Thymus (tissue), 11 donors: ENCODE measurements around the gene SSBP2. TPM values are rescaled to one million over a fixed set of nuclear protein-coding genes. Genes with fewer than 3 reads are reported as not detected.

Source experiments
- DNase-seq, 9 donors: peaks; one replicate each; pipeline ENCODE4 v3.0.0-alpha.2; 2013; ENCODE audit warnings: low spot score in 9 of 9, low read depth in 6 of 9, missing footprints in 1 of 9
- H3K27ac ChIP-seq, 2 donors: one replicate each; pipeline ENCODE4 v1.5.1; 2013; ENCODE audit warnings: control low read depth in 1 of 2, low read depth in 1 of 2, low read length in 1 of 2, mild to moderate bottlenecking in 1 of 2, moderate library complexity in 1 of 2
- H3K27me3 ChIP-seq, 2 donors: one replicate each; pipeline ENCODE4 v1.5.1; 2013; ENCODE audit warnings: low read length in 1 of 2; ENCODE audit not compliant: control insufficient read depth in 2 of 2, insufficient read depth in 1 of 2
- H3K36me3 ChIP-seq, 2 donors: one replicate each; pipeline ENCODE4 v1.5.1; 2013; ENCODE audit warnings: low read length in 1 of 2, mild to moderate bottlenecking in 1 of 2, moderate library complexity in 1 of 2; ENCODE audit not compliant: control insufficient read depth in 2 of 2, insufficient read depth in 2 of 2
- H3K4me1 ChIP-seq, 2 donors: one replicate each; pipeline ENCODE4 v1.5.1; 2013; ENCODE audit warnings: low read length in 2 of 2; ENCODE audit not compliant: control insufficient read depth in 2 of 2, insufficient read depth in 2 of 2
- H3K4me3 ChIP-seq, 2 donors: one replicate each; pipeline ENCODE4 v1.5.1; 2013; ENCODE audit warnings: low read length in 2 of 2, control low read depth in 1 of 2, mild to moderate bottlenecking in 1 of 2
- H3K9me3 ChIP-seq, 2 donors: one replicate each; pipeline ENCODE4 v1.5.1; 2013; ENCODE audit warnings: low read length in 1 of 2, mild to moderate bottlenecking in 1 of 2; ENCODE audit not compliant: control insufficient read depth in 2 of 2, insufficient read depth in 1 of 2
- WGBS: extraction: QIAGEN DNeasy Blood & Tissue Kit; methylation state at CpG from one replicate; pipeline ENCODE4 v1.1.7; 2013; 5-methylcytosine and 5-hydroxymethylcytosine counted together
- polyA plus RNA-seq: library from polyadenylated mRNA; stranded (reverse); fragments of 200-250 nt; gene quantifications from one replicate; pipeline ENCODE4 v1.2.3, GENCODE V29; 2013
- total RNA-seq: library from RNA; stranded (reverse); fragments of 120-200 nt; gene quantifications from one replicate; pipeline ENCODE4 v1.2.4, GENCODE V29; 2013
- donor health status: healthy.

Gene SSBP2
- total and polyA plus RNA-seq, 2 donors, result 61.1 to 125 TPM

GRCh38 chr5:81428861-81429260 lies 322.0 kb downstream of the SSBP2 start:
- Histone ChIP-seq H3K4me1 (peaks cover 0 to 8% of the 10 kb centered on the region in 2 donors), H3K4me3 (no peak overlapping the region), H3K27ac (no peak overlapping the region)

GRCh38 chr5:81428446-81428845 lies 322.5 kb downstream of the SSBP2 start:
- peaks cover 7 to 35% of the 10 kb centered on the region in 2 donors for H3K36me3 ChIP-seq
- no peaks in the 10 kb centered on the region for H3K27me3 ChIP-seq
- no peak overlapping the region for H3K27ac ChIP-seq
- no peak for DNase-seq
- no peaks in the 10 kb centered on the region for H3K9me3 ChIP-seq
- H3K4me1 ChIP-seq, result peaks cover 0 to 8% of the 10 kb centered on the region in 2 donors
- WGBS, result 99% methylated on average over 3 of the region's 3 CpGs
- no peak overlapping the region for H3K4me3 ChIP-seq

More at GRCh38 chr5:81428861-81429260, 322.0 kb downstream of the SSBP2 start:
- DNase-seq, result no peak
- peaks cover 7 to 37% of the 10 kb centered on the region in 2 donors for H3K36me3 ChIP-seq
- no peaks in the 10 kb centered on the region for H3K9me3 ChIP-seq
- no peaks in the 10 kb centered on the region for H3K27me3 ChIP-seq

- WGBS, result 97% methylated on average over 1 of the region's 1 CpG
- Histone ChIP-seq H3K4me3 (no peak overlapping the region), H3K27me3 (no peaks in the 10 kb centered on the region), H3K27ac (no peak overlapping the region), H3K36me3 (peaks cover 7 to 41% of the 10 kb centered on the region in 2 donors), H3K9me3 (no peaks in the 10 kb centered on the region), H3K4me1 (peaks cover 0 to 8% of the 10 kb centered on the region in 2 donors)
- no peak for DNase-seq
Measured at GRCh38 chr5:81427566-81427965, 323.3 kb downstream of the SSBP2 start.

GRCh38 chr5:81426359-81427030 lies 324.4 kb downstream of the SSBP2 start:
- 87% methylated on average over 3 of the region's 3 CpGs for WGBS
- H3K4me1 ChIP-seq, result peaks cover 0 to 8% of the 10 kb centered on the region in 2 donors
- no peaks in the 10 kb centered on the region for H3K9me3 ChIP-seq
- no peak overlapping the region for H3K4me3 ChIP-seq
- peak overlapping the region in 1 of 2 donors; percentile 58 for H3K27ac ChIP-seq
- no peaks in the 10 kb centered on the region for H3K27me3 ChIP-seq
- peaks cover 7 to 46% of the 10 kb centered on the region in 2 donors for H3K36me3 ChIP-seq
- DNase-seq, result peak in 1 of 9 donors; percentile 8

DNA sequence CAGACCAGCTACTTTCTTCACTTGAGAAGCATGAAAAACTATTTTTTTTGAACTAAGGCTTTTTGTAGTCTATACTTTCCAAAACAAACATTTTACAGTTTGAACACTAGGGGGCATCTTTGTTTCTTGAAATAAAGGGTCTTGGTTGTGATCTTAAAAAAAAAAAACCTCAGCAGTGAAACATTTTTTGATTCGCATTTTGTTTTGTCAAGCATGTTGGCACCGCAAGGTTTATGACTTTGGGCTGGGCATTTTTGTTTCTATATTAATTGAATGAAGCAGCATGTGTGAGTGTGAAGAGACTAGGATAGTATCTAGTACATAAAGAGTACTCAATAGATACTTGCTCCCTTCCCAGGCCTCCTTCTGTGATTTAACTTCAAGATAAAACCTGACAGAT lies 325.3 kb downstream of the SSBP2 start:
- peaks cover 6 to 49% of the 10 kb centered on the region in 2 donors for H3K36me3 ChIP-seq
- no peak overlapping the region for H3K27ac ChIP-seq
- H3K9me3 ChIP-seq, result no peaks in the 10 kb centered on the region
- WGBS, result 15% methylated on average over 2 of the region's 2 CpGs
- no peak overlapping the region for H3K4me3 ChIP-seq
- DNase-seq, result peak in 7 of 9 donors; percentile 15 to 76 (median 44)
- H3K27me3 ChIP-seq, result no peaks in the 10 kb centered on the region
- peaks cover 0 to 8% of the 10 kb centered on the region in 2 donors for H3K4me1 ChIP-seq

GRCh38 chr5:81424728-81425127 lies 326.2 kb downstream of the SSBP2 start:
- Histone ChIP-seq H3K36me3 (peaks cover 9 to 57% of the 10 kb centered on the region in 2 donors), H3K4me3 (no peak overlapping the region), H3K4me1 (peaks cover 0 to 8% of the 10 kb centered on the region in 2 donors), H3K9me3 (no peaks in the 10 kb centered on the region), H3K27ac (no peak overlapping the region), H3K27me3 (no peaks in the 10 kb centered on the region)
- no peak for DNase-seq
- WGBS, result 98% methylated on average over 1 of the region's 1 CpG

GRCh38 chr5:81422671-81423070 lies 328.2 kb downstream of the SSBP2 start:
- no peak for DNase-seq
- H3K9me3 ChIP-seq, result no peaks in the 10 kb centered on the region
- H3K4me3 ChIP-seq, result no peak overlapping the region
- H3K36me3 ChIP-seq, result peaks cover 9 to 71% of the 10 kb centered on the region in 2 donors
- peaks cover 0 to 8% of the 10 kb centered on the region in 2 donors for H3K4me1 ChIP-seq
- no peak overlapping the region for H3K27ac ChIP-seq
- no peaks in the 10 kb centered on the region for H3K27me3 ChIP-seq
- WGBS, result 96% methylated on average over 2 of the region's 2 CpGs

- H3K4me1 ChIP-seq, result no peaks in the 10 kb centered on the region
- H3K9me3 ChIP-seq, result no peaks in the 10 kb centered on the region
- H3K4me3 ChIP-seq, result no peak overlapping the region
- H3K27ac ChIP-seq, result no peak overlapping the region
- peaks cover 9 to 63% of the 10 kb centered on the region in 2 donors for H3K36me3 ChIP-seq
- no peak for DNase-seq
- WGBS, result 33% methylated on average over 6 of the region's 6 CpGs
- H3K27me3 ChIP-seq, result no peaks in the 10 kb centered on the region
Measured at GRCh38 chr5:81420039-81420667, 330.7 kb downstream of the SSBP2 start.

DNA sequence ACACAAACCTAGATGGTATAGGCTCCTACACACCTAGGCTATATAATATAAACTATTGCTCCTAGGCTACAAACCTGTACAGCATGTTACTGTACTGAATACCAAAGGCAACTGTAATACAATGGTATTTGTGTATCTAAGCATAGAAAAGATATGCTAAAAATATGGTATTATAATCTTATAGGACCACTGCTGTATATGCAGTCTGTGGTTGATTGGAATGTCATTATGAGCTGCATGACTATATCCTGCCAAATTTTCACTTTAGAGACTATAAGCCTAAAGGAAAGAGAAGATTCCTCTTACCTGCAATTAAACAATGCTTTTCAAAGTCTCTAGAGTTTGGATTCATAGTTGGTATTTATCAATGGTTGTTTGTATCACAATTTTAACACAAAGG lies 332.3 kb downstream of the SSBP2 start:
- Histone ChIP-seq H3K36me3 (peaks cover 9 to 62% of the 10 kb centered on the region in 2 donors), H3K27me3 (no peaks in the 10 kb centered on the region), H3K27ac (no peak overlapping the region), H3K4me1 (no peaks in the 10 kb centered on the region), H3K9me3 (no peaks in the 10 kb centered on the region), H3K4me3 (no peak overlapping the region)
- no peak for DNase-seq
